HG02840 (cell line): Measurements from ENCODE around the gene RELA.
"Not testable (repeated sequence)": the region's sequence is repeated elsewhere in the genome, so short reads cannot be mapped to it uniquely, and the experiment has no call there.

Source experiments
- ATAC-seq: cut with Tn5 transposase; IDR thresholded peaks from one replicate; pipeline ENCODE4 v1.9.1; 2021; ENCODE audit warnings: mild to moderate bottlenecking, moderate library complexity, moderate number of reproducible peaks; ENCODE audit not compliant: unreplicated experiment, low FRiP score

RELA gene

GRCh38 chr11:65672982-65673381 lies 10.3 kb upstream of the RELA start:
- no peak for ATAC-seq

- no peak for ATAC-seq
Observed at GRCh38 chr11:65672180-65672860, 9.6 kb upstream of the RELA start.

GRCh38 chr11:65663639-65664200 lies 1.0 kb upstream of the RELA start:
- peak; percentile 10 for ATAC-seq

- ATAC-seq = peak; percentile 8
Observed at GRCh38 chr11:65662247-65662798, 393 bp downstream of the RELA start.

- ATAC-seq = no peak
Observed at GRCh38 chr11:65661599-65662246, 993 bp downstream of the RELA start.

GRCh38 chr11:65660908-65661307 lies 1.8 kb downstream of the RELA start:
- ATAC-seq = not testable (repeated sequence)

- ATAC-seq = no peak
Observed at GRCh38 chr11:65660038-65660437, 2.7 kb downstream of the RELA start.

GRCh38 chr11:65658174-65659021 lies 4.3 kb downstream of the RELA start:
- no peak for ATAC-seq

- ATAC-seq = no peak
Observed at GRCh38 chr11:65657426-65657825, 5.3 kb downstream of the RELA start.

GRCh38 chr11:65655570-65656332 lies 7.0 kb downstream of the RELA start:
- ATAC-seq = no peak

GRCh38 chr11:65654375-65655349 lies 8.1 kb downstream of the RELA start:
- ATAC-seq = no peak

GRCh38 chr11:65653229-65654225 lies 9.2 kb downstream of the RELA start:
- ATAC-seq = no peak

GRCh38 chr11:65652511-65653228 lies 10.0 kb downstream of the RELA start:
- ATAC-seq = peak; percentile 74

- no peak for ATAC-seq
Observed at GRCh38 chr11:65651589-65652510, 10.9 kb downstream of the RELA start.

- no peak for ATAC-seq
Observed at GRCh38 chr11:65651339-65651588, 11.5 kb downstream of the RELA start.
